GM12891 (cell line): ENCODE results near the gene CBLB.

Experiments used
- DNase-seq: peaks from one replicate; pipeline ENCODE4 v3.0.0; 2011; ENCODE audit warnings: low spot score; ENCODE audit not compliant: insufficient read length
- FAIRE-seq: peaks from 2 replicates; lab custom pipeline; 2011; peaks lifted over from hg19 to GRCh38; lab: Jason Lieb, UNC
- PAX5 ChIP-seq: IDR thresholded peaks from 2 replicates; pipeline ENCODE4 v1.6.1; 2011; ENCODE audit warnings: low read length, moderate library complexity, mild to moderate bottlenecking; ENCODE audit not compliant: insufficient read depth, severe bottlenecking
- POLR2A ChIP-seq: IDR thresholded peaks from 2 replicates; pipeline ENCODE4 v1.6.1; 2011; ENCODE audit warnings: low read depth, low read length, control low read depth
- POLR2AphosphoS5 ChIP-seq: IDR thresholded peaks from 2 replicates; pipeline ENCODE4 v1.6.1; 2011; ENCODE audit warnings: low read depth, low read length, control low read depth
- POU2F2 ChIP-seq: IDR thresholded peaks from 2 replicates; pipeline ENCODE4 v1.6.1; 2011; ENCODE audit warnings: low read depth, mild to moderate bottlenecking, control low read depth, low read length, moderate library complexity
- SPI1 ChIP-seq: IDR thresholded peaks from 2 replicates; pipeline ENCODE4 v1.6.1; 2011; ENCODE audit warnings: low read depth, low read length, control low read depth
- TAF1 ChIP-seq: IDR thresholded peaks from 2 replicates; pipeline ENCODE4 v1.6.1; 2011; ENCODE audit warnings: low read depth, low read length, control low read depth

The CBLB gene

DNA sequence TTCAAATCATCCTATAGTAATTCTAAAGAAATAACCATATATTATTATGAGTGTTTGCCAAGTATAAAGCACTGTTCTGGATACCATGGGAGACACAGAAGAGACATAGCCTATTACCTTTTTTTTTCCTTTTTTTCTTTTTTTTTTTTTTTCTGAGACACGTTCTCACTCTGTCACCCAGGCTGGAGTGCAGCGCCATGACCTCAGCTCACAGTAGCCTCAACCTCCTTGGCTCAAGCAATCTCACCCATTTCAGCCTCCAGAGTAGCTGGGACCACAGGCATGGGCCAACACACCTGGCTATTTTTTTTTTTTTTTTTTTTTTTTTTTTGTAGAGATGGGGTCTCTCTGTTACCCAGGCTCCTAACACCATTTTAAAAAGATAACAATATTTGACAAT is 30.9 kb downstream of the CBLB start:
- FAIRE-seq, result no peak
- DNase-seq, result no peak

DNA sequence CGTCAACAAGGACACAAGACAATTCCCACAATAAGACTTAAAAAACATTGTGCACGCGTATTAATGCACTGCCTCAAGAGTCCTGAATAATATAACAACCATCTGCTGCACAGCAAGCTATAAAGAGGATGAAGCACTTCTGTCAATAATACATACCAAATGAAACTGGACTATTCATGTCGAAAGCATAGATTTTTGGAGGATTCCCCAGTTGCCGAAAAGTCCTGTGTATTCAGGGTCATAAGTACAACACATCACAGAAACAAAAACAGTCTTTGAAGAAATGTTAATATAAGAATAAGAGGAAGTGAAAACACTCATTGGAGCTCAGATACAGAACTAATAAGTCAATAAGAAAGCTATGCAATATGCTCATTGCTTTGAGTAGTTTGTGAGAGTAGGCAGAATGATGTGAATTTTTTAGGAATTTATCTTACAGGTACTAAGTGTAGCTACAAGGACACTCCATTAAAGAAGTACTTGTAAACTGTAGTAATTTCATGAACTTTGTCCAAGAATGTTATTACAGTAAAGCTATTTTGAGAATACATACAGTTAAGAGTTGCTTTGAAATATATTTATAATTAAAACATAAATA is 31.6 kb downstream of the CBLB start:
- FAIRE-seq, result peak; percentile 94
- no peak for DNase-seq
- TF ChIP-seq PAX5 (no peak), SPI1 (peak; percentile 96), POU2F2 (no peak), POLR2AphosphoS5 (no peak), TAF1 (peak; percentile 62; the same call in 1 of the 2 replicates), POLR2A (no peak; the same call in 1 of the 2 replicates)

More for the DNA sequence above, 30.9 kb downstream of the CBLB start:
- no peak for TF ChIP-seq POLR2A
- TF ChIP-seq POLR2AphosphoS5, result peak; percentile 10; the same call in 1 of the 2 replicates

GRCh38 chr3:105836533-105836932 is 32.3 kb downstream of the CBLB start:
- TF ChIP-seq PAX5, result no peak
- TF ChIP-seq POU2F2, result peak; percentile 71
- DNase-seq, result no peak
- FAIRE-seq, result peak; percentile 94

DNA sequence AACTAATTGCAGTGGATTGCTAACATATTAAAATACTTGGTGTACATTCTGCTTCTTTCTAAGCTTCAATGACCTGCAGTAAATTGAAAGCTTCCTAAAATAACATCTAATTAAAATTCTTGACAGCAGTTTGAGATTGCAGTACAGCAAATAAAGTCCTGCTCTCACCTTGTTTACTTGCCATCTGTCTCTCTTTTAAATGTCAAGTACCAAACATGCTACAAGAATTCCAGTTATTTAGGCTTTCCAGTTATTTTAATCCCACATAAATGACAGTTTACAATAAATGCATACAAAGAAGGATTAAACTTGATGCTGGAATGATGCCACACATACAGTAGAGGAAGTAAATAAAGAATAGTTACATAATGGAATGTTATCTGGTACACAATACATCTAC is 33.2 kb downstream of the CBLB start:
- FAIRE-seq (no peak), DNase-seq (no peak)

DNA sequence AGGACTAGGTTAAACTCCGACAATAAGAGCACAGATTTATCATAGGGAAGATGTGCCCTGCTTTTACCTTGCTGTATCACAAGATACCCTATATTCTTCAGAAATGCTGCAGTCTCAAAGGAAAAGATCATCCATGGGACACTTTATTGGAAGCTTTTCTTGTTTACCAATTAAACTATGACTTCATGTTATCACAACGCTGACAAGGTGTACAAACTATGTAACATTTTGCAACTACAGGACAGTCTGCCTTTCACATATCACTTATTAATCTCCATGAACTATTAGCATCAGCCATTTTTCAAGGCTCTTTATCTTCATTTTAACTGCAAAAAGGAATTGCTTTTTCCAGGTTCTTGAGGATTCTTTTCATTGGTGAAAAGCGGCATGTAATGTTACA is 34.0 kb downstream of the CBLB start:
- DNase-seq, result no peak
- peak; percentile 80 for FAIRE-seq
- no peak for TF ChIP-seq SPI1
- no peak for TF ChIP-seq PAX5
- no peak for TF ChIP-seq POU2F2
- TF ChIP-seq TAF1, result no peak
- TF ChIP-seq POLR2AphosphoS5, result no peak

More for the DNA sequence above, 33.2 kb downstream of the CBLB start:
- no peak for TF ChIP-seq POLR2A
- TF ChIP-seq SPI1, result no peak
- no peak for TF ChIP-seq PAX5
- no peak for TF ChIP-seq TAF1
- no peak for TF ChIP-seq POLR2AphosphoS5
- TF ChIP-seq POU2F2, result no peak

GRCh38 chr3:105832644-105833043 is 36.2 kb downstream of the CBLB start:
- FAIRE-seq, result peak; percentile 92
- no peak for DNase-seq
- TF ChIP-seq POU2F2 (no peak), POLR2AphosphoS5 (peak; percentile 39; the same call in 1 of the 2 replicates)

GRCh38 chr3:105830836-105831235 is 38.0 kb downstream of the CBLB start:
- peak; percentile 81 for FAIRE-seq
- no peak for DNase-seq
- TF ChIP-seq POLR2A (no peak), PAX5 (no peak), SPI1 (no peak), POU2F2 (no peak), TAF1 (no peak), POLR2AphosphoS5 (no peak)

DNA sequence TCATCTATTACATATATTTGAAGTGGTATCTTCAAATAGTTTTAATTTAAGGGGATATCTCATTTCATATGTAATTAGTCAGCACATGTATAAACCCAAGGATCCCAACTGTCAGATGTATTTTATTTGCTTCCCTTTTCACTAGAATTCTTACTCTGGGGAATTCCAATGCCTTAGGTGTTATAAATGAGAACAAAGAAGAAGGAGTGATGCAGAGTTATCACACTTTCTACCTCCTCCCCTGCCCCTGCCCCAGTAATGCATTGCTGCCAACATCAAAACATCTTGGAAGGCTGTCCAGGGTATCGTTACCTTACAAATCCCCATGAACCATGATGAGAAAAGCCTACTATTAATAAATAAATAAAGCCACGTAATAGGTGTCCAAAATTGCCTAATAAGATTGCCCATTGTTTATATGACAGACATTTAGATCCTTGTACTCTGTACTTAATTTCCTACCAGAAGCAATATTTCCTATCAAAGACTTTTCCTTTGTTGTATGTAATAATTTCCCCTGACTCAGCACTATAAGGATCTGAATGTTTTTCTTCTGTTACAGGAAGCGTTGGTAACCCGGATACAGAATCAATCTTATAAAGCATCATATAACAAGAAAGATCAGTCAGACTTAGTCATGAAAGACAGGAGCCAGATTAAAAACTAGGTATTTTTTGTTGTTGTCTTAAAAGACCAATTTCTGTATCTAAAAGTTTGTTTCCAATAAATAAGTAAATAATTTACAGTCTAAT is 38.8 kb downstream of the CBLB start:
- TF ChIP-seq PAX5 (no peak), SPI1 (no peak), POU2F2 (no peak), TAF1 (no peak), POLR2A (no peak), POLR2AphosphoS5 (no peak)
- DNase-seq (no peak), FAIRE-seq (no peak)

- DNase-seq, result no peak
- TF ChIP-seq TAF1 (no peak), POLR2AphosphoS5 (no peak), POU2F2 (no peak)
- peak; percentile 23 for FAIRE-seq
These were observed 39.6 kb downstream of the CBLB start for GRCh38 chr3:105829229-105829628.

GRCh38 chr3:105828703-105829102 is 40.1 kb downstream of the CBLB start:
- DNase-seq, result no peak
- FAIRE-seq, result no peak
- no peak for TF ChIP-seq SPI1
- no peak for TF ChIP-seq POLR2A
- no peak for TF ChIP-seq TAF1
- no peak for TF ChIP-seq POLR2AphosphoS5
- TF ChIP-seq POU2F2, result no peak
- no peak for TF ChIP-seq PAX5
